Lower lobe of right lung (tissue), 2 donors: ENCODE measurements around the gene ASIC1. TPM values are rescaled to one million over a fixed set of nuclear protein-coding genes. Genes with fewer than 3 reads are reported as not detected.
A peak's percentile ranks its signal among the peaks of the same experiment; 100 is the strongest.
"Not testable (repeated sequence)": the region's sequence is repeated elsewhere in the genome, so short reads cannot be mapped to it uniquely, and the experiment has no call there.

Experiments
- ATAC-seq, 2 donors: fragments of 200-7000 bp; cut with Tn5 transposase; one replicate each; pipeline ENCODE4 v1.9.1; 2020 to 2022; ENCODE audit warnings: mild to moderate bottlenecking in 2 of 2, moderate library complexity in 2 of 2
- DNase-seq: peaks from one replicate; pipeline ENCODE4 v3.0.0-alpha.2; 2020
- H3K27ac ChIP-seq: fragments of 200-600 bp; one replicate; pipeline ENCODE4 v1.8.0; 2022
- H3K27me3 ChIP-seq: fragments of 200-600 bp; one replicate; pipeline ENCODE4 v1.8.0; 2022; ENCODE audit warnings: low read depth
- H3K36me3 ChIP-seq: fragments of 200-600 bp; one replicate; pipeline ENCODE4 v1.8.0; 2022; ENCODE audit warnings: mild to moderate bottlenecking
- H3K4me1 ChIP-seq: fragments of 200-600 bp; one replicate; pipeline ENCODE4 v1.8.0; 2022
- H3K4me3 ChIP-seq: fragments of 200-600 bp; one replicate; pipeline ENCODE4 v1.8.0; 2022; ENCODE audit warnings: mild to moderate bottlenecking
- H3K9me3 ChIP-seq: fragments of 200-600 bp; one replicate; pipeline ENCODE4 v1.8.0; 2022
- intact Hi-C: fragments of 100-400 bp; cut with DNase I; formaldehyde crosslinking; loops from one replicate; pipeline ENCODE4 v1.11.0; 2022
- total RNA-seq: library from RNA; stranded (reverse); fragmentation: NEBNext Ultra II Directional; extraction: Animal tissue kit (Norgen Biotek cat#: 25700); gene quantifications from one replicate; pipeline ENCODE4 v1.2.1, GENCODE V29; 2021
- TF ChIP-seq, protein P1 (sequence below): fragments of 200-600 bp; IDR thresholded peaks from one replicate; pipeline ENCODE4 v1.8.0; 2022; ENCODE audit warnings: antibody characterized with exemption, mild to moderate bottlenecking
- donor health status: DM: no; HTN: yes; CAD: no; lungs with severe emphysema.

Gene ASIC1
- total RNA-seq, 1 donor from 2014 or later: 1.6 TPM

- no peaks in the 10 kb centered on the region for H3K27me3 ChIP-seq
- TF ChIP-seq, protein P1, sequence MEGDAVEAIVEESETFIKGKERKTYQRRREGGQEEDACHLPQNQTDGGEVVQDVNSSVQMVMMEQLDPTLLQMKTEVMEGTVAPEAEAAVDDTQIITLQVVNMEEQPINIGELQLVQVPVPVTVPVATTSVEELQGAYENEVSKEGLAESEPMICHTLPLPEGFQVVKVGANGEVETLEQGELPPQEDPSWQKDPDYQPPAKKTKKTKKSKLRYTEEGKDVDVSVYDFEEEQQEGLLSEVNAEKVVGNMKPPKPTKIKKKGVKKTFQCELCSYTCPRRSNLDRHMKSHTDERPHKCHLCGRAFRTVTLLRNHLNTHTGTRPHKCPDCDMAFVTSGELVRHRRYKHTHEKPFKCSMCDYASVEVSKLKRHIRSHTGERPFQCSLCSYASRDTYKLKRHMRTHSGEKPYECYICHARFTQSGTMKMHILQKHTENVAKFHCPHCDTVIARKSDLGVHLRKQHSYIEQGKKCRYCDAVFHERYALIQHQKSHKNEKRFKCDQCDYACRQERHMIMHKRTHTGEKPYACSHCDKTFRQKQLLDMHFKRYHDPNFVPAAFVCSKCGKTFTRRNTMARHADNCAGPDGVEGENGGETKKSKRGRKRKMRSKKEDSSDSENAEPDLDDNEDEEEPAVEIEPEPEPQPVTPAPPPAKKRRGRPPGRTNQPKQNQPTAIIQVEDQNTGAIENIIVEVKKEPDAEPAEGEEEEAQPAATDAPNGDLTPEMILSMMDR: no peak
- H3K4me1 ChIP-seq: peaks cover 10% of the 10 kb centered on the region
- intact Hi-C loops: no loop called here
- no peaks in the 10 kb centered on the region for H3K36me3 ChIP-seq
- DNase-seq: no peak
- H3K4me3 ChIP-seq: peak overlapping the region; percentile 79
- no peak overlapping the region for H3K27ac ChIP-seq
- ATAC-seq: no peak
- H3K9me3 ChIP-seq: no peaks in the 10 kb centered on the region
Observed at GRCh38 chr12:50024227-50024626, 33.2 kb upstream of the ASIC1 start.

- ATAC-seq (peak in 1 of 2 donors; percentile 22), DNase-seq (no peak)
- intact Hi-C loops: no loop called here
- Histone ChIP-seq H3K27me3 (no peaks in the 10 kb centered on the region), H3K9me3 (no peaks in the 10 kb centered on the region), H3K4me3 (peak overlapping the region; percentile 79), H3K36me3 (no peaks in the 10 kb centered on the region), H3K4me1 (peaks cover 10% of the 10 kb centered on the region), H3K27ac (peak overlapping the region; percentile 66)
- TF ChIP-seq, protein P1: no peak
Observed at GRCh38 chr12:50024805-50025186, 32.6 kb upstream of the ASIC1 start.

- H3K4me3 ChIP-seq: peak within 1 kb of the TSS; percentile 79
- H3K4me1 ChIP-seq: peaks cover 10% of the 10 kb centered on the region
- no peaks in the 10 kb centered on the region for H3K36me3 ChIP-seq
- H3K27me3 ChIP-seq: no peaks in the 10 kb centered on the region
- H3K27ac ChIP-seq: peak within 1 kb of the TSS; percentile 66
- peak; percentile 95 for DNase-seq
- H3K9me3 ChIP-seq: no peaks in the 10 kb centered on the region
- peak; percentile 99 for ATAC-seq
- intact Hi-C loops: no loop called here
- TF ChIP-seq, protein P1: no peak
Observed at GRCh38 chr12:50025187-50026059, 32.0 kb upstream of the ASIC1 start, which contains the start of gene RACGAP1. RACGAP1 (minus strand) TSS chr12:50025494; CDS start chr12:50016715, 8,779 bp downstream.

GRCh38 chr12:50026691-50027090 lies 30.7 kb upstream of the ASIC1 start:
- no peak for DNase-seq
- no peaks in the 10 kb centered on the region for H3K36me3 ChIP-seq
- no peaks in the 10 kb centered on the region for H3K9me3 ChIP-seq
- TF ChIP-seq, protein P1: no peak
- no peak for ATAC-seq
- no peak overlapping the region for H3K4me3 ChIP-seq
- intact Hi-C loops: no loop called here
- no peak overlapping the region for H3K27ac ChIP-seq
- peaks cover 10% of the 10 kb centered on the region for H3K4me1 ChIP-seq
- no peaks in the 10 kb centered on the region for H3K27me3 ChIP-seq

DNA sequence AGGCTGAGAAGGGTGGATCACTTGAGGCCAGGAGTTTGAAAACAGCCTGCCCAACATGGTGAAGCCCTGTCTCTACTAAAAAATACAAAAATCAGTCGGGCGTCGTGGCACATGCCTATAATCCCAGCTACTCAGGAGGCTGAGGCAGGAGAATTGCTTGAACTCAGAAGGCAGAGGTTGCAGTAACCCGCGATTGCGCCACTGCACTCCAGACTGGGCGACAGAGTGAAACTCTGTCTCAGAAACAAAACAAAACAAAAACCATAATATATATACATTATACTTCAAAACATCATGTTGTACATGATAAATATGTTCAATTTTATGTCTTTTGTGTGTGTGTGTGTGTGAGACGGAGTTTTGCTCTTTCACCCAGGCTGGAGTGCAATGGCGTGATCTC lies 26.9 kb upstream of the ASIC1 start:
- H3K4me1 ChIP-seq, H3K27ac ChIP-seq, ATAC-seq, intact Hi-C loops, H3K4me3 ChIP-seq, H3K27me3 ChIP-seq, H3K9me3 ChIP-seq, H3K36me3 ChIP-seq: not testable (repeated sequence)
- DNase-seq: peak; percentile 55

GRCh38 chr12:50032515-50032853 lies 24.9 kb upstream of the ASIC1 start:
- peak overlapping the region; percentile 78 for H3K27ac ChIP-seq
- H3K9me3 ChIP-seq: no peaks in the 10 kb centered on the region
- H3K36me3 ChIP-seq: no peaks in the 10 kb centered on the region
- DNase-seq: no peak
- intact Hi-C loops: no loop called here
- peak overlapping the region; percentile 49 for H3K4me3 ChIP-seq
- TF ChIP-seq, protein P1: no peak
- no peaks in the 10 kb centered on the region for H3K4me1 ChIP-seq
- ATAC-seq: peak in 1 of 2 donors; percentile 31
- H3K27me3 ChIP-seq: peaks cover 7% of the 10 kb centered on the region
